OCI-LY1 (cell line): Measurements from ENCODE around the gene CEP152.

Experiments
- H2AFZ ChIP-seq: fragments of 200-600 bp; sonication (generic), shearing (Covaris generic); 2 replicates; pipeline ENCODE4 v1.6.0; 2014; ENCODE audit warnings: antibody characterized with exemption, mild to moderate bottlenecking, low read length
- H3F3A ChIP-seq: fragments of 200-600 bp; sonication (generic), shearing (Covaris generic); 2 replicates; pipeline ENCODE4 v1.6.0; 2014; ENCODE audit warnings: mild to moderate bottlenecking, antibody characterized with exemption, low read length, moderate library complexity; ENCODE audit not compliant: insufficient read depth
- H3K27ac ChIP-seq: fragments of 200-600 bp; sonication (generic); 2 replicates; pipeline ENCODE4 v1.5.1; 2014; ENCODE audit warnings: low read length, mixed run types, mild to moderate bottlenecking, low read depth; ENCODE audit not compliant: poor library complexity, severe bottlenecking
- H3K27me3 ChIP-seq: fragments of 200-600 bp; sonication (generic); 2 replicates; pipeline ENCODE4 v1.6.0; 2014; ENCODE audit warnings: antibody characterized with exemption, mild to moderate bottlenecking, low read length, moderate library complexity; ENCODE audit not compliant: insufficient read depth
- H3K36me3 ChIP-seq: fragments of 200-600 bp; sonication (generic); 2 replicates; pipeline ENCODE4 v1.6.1; 2014; ENCODE audit warnings: mild to moderate bottlenecking, antibody characterized with exemption, low read length, moderate library complexity, mixed read lengths; ENCODE audit not compliant: insufficient read depth
- H3K4me1 ChIP-seq: fragments of 200-600 bp; sonication (generic); 2 replicates; pipeline ENCODE4 v1.5.1; 2014; ENCODE audit warnings: mild to moderate bottlenecking, low read length, moderate library complexity; ENCODE audit not compliant: insufficient read depth, severe bottlenecking
- H3K4me2 ChIP-seq: fragments of 200-600 bp; sonication (generic), shearing (Covaris generic); 2 replicates; pipeline ENCODE4 v1.6.1; 2014; ENCODE audit warnings: low read length
- H3K4me3 ChIP-seq: fragments of 200-600 bp; sonication (generic); 2 replicates; pipeline ENCODE4 v1.5.1; 2014; ENCODE audit warnings: low read length, low read depth, mild to moderate bottlenecking, mixed read lengths; ENCODE audit not compliant: poor library complexity, severe bottlenecking
- H3K79me2 ChIP-seq: fragments of 200-600 bp; shearing (Covaris generic); 2 replicates; pipeline ENCODE4 v1.6.1; 2016; ENCODE audit warnings: mixed run types, low read length, mixed read lengths; ENCODE audit not compliant: insufficient read depth
- H3K9ac ChIP-seq: fragments of 200-600 bp; sonication (generic), shearing (Covaris generic); 2 replicates; pipeline ENCODE4 v1.6.1; 2014; ENCODE audit warnings: mild to moderate bottlenecking, low read length, mixed read lengths
- H3K9me2 ChIP-seq: fragments of 200-600 bp; sonication (generic), shearing (Covaris generic); 2 replicates; pipeline ENCODE4 v1.6.1; 2014; ENCODE audit warnings: low read depth, mild to moderate bottlenecking, low read length, mixed read lengths
- H3K9me3 ChIP-seq: fragments of 200-600 bp; shearing (Covaris generic); 2 replicates; pipeline ENCODE4 v1.6.1; 2014; ENCODE audit warnings: low read length, mixed read lengths
- H4K20me1 ChIP-seq: fragments of 200-600 bp; sonication (generic), shearing (Covaris generic); 2 replicates; pipeline ENCODE4 v1.6.0; 2016; ENCODE audit warnings: mild to moderate bottlenecking, low read length; ENCODE audit not compliant: insufficient read depth
- EZH2 ChIP-seq: fragments of 200-600 bp; sonication (generic), shearing (Covaris generic); IDR thresholded peaks from 2 replicates; pipeline ENCODE4 v1.8.0; 2017; ENCODE audit warnings: borderline replicate concordance, mixed run types, mild to moderate bottlenecking, antibody characterized with exemption, low read length, moderate library complexity, mixed read lengths
- TF ChIP-seq, protein P1 (sequence below): fragments of 200-600 bp; sonication (generic), shearing (Covaris generic); IDR thresholded peaks from 2 replicates; pipeline ENCODE4 v1.5.1; 2017; ENCODE audit warnings: mild to moderate bottlenecking, antibody characterized with exemption, low read length, moderate library complexity, mixed read lengths

Gene CEP152

DNA sequence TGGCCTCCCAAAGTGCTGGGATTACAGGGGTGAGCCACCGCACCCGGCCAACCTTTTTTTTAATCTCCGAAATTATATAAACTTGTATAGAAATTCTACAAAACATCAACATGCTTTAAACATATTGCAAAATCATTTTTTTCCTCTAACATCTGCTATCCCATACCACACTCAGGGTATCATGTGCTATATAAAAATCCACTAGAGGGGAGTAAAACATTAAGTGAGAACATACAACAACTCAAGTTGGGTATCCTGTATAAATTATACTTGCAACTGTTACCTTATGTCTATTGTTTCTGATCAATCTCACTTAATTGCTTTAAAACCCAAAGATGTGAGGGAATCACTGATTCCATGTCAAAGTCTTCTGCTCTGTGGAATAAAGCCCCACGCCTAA, 93.4 kb downstream of the CEP152 start:
- no peak overlapping the region for H3K9ac ChIP-seq
- H2AFZ ChIP-seq = no peak overlapping the region
- no peaks in the 10 kb centered on the region for H3K9me2 ChIP-seq
- peaks cover 9% of the 10 kb centered on the region for H3K9me3 ChIP-seq
- H3K27me3 ChIP-seq = no peaks in the 10 kb centered on the region
- no peak overlapping the region for H3K4me3 ChIP-seq
- H3K4me1 ChIP-seq = no peaks in the 10 kb centered on the region
- TF ChIP-seq, protein P1, sequence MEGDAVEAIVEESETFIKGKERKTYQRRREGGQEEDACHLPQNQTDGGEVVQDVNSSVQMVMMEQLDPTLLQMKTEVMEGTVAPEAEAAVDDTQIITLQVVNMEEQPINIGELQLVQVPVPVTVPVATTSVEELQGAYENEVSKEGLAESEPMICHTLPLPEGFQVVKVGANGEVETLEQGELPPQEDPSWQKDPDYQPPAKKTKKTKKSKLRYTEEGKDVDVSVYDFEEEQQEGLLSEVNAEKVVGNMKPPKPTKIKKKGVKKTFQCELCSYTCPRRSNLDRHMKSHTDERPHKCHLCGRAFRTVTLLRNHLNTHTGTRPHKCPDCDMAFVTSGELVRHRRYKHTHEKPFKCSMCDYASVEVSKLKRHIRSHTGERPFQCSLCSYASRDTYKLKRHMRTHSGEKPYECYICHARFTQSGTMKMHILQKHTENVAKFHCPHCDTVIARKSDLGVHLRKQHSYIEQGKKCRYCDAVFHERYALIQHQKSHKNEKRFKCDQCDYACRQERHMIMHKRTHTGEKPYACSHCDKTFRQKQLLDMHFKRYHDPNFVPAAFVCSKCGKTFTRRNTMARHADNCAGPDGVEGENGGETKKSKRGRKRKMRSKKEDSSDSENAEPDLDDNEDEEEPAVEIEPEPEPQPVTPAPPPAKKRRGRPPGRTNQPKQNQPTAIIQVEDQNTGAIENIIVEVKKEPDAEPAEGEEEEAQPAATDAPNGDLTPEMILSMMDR = no peak
- no peak for TF ChIP-seq EZH2
- H3F3A ChIP-seq = no peaks in the 10 kb centered on the region
- H3K4me2 ChIP-seq = no peak overlapping the region
- H3K79me2 ChIP-seq = no peaks in the 10 kb centered on the region
- H3K27ac ChIP-seq = no peak overlapping the region
- H4K20me1 ChIP-seq = no peaks in the 10 kb centered on the region
- H3K36me3 ChIP-seq = no peaks in the 10 kb centered on the region

DNA sequence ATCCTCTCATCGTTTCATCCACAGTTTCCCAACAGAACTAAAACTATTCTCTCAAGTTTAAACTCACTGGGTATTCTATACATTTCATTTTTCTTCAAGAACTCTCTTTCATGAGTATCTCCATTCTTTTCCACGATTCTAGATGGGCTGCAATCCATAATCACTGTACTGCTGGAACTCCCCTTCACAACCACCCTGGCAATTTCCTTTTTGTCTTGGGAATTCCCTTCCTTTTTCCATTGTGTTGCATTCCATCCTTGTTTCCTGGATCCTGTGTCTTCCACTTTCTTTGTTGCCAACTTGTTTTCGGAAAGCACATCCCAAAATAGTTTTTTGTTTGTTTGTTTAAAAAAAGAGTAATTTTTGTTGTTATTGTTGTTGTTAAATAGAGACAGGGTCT, 98.3 kb downstream of the CEP152 start:
- Histone ChIP-seq H3K4me2 (no peak overlapping the region), H2AFZ (no peak overlapping the region), H3K4me3 (no peak overlapping the region), H4K20me1 (no peaks in the 10 kb centered on the region), H3K36me3 (no peaks in the 10 kb centered on the region), H3K27ac (no peak overlapping the region), H3K9me2 (no peaks in the 10 kb centered on the region), H3K27me3 (no peaks in the 10 kb centered on the region), H3K79me2 (no peaks in the 10 kb centered on the region), H3K4me1 (no peaks in the 10 kb centered on the region), H3K9ac (no peak overlapping the region), H3F3A (no peaks in the 10 kb centered on the region), H3K9me3 (peaks cover 9% of the 10 kb centered on the region)
- TF ChIP-seq, protein P1 = no peak
- no peak for TF ChIP-seq EZH2

GRCh38 chr15:48710952-48711495, 99.8 kb downstream of the CEP152 start:
- H3K27me3 ChIP-seq = no peaks in the 10 kb centered on the region
- no peak overlapping the region for H2AFZ ChIP-seq

More at GRCh38 chr15:48710952-48711495, 99.8 kb downstream of the CEP152 start:
- no peak overlapping the region for H3K9ac ChIP-seq
- no peak overlapping the region for H3K4me3 ChIP-seq
- H3K4me2 ChIP-seq = no peak overlapping the region
- H3K27ac ChIP-seq = no peak overlapping the region
- no peaks in the 10 kb centered on the region for H3K4me1 ChIP-seq
- H3F3A ChIP-seq = no peaks in the 10 kb centered on the region
- no peaks in the 10 kb centered on the region for H3K79me2 ChIP-seq
- no peaks in the 10 kb centered on the region; the same call in 1 of the 2 replicates for H3K36me3 ChIP-seq
- peaks cover 11% of the 10 kb centered on the region for H3K9me3 ChIP-seq
- TF ChIP-seq, protein P1 = no peak
- no peak for TF ChIP-seq EZH2
- no peaks in the 10 kb centered on the region for H3K9me2 ChIP-seq
- no peaks in the 10 kb centered on the region for H4K20me1 ChIP-seq
